ENCODE data around the gene NCKAP5. TPM values are rescaled to one million over a fixed set of nuclear protein-coding genes. Genes with fewer than 3 reads are reported as not detected.

The NCKAP5 gene
- total and polyA plus RNA-seq, 2 of the 8 experiments (the other 6 are each of a cell fraction or from before 2014, with no cell fraction given) = 0.27 to 0.86 TPM

- TF ChIP-seq, protein P1, sequence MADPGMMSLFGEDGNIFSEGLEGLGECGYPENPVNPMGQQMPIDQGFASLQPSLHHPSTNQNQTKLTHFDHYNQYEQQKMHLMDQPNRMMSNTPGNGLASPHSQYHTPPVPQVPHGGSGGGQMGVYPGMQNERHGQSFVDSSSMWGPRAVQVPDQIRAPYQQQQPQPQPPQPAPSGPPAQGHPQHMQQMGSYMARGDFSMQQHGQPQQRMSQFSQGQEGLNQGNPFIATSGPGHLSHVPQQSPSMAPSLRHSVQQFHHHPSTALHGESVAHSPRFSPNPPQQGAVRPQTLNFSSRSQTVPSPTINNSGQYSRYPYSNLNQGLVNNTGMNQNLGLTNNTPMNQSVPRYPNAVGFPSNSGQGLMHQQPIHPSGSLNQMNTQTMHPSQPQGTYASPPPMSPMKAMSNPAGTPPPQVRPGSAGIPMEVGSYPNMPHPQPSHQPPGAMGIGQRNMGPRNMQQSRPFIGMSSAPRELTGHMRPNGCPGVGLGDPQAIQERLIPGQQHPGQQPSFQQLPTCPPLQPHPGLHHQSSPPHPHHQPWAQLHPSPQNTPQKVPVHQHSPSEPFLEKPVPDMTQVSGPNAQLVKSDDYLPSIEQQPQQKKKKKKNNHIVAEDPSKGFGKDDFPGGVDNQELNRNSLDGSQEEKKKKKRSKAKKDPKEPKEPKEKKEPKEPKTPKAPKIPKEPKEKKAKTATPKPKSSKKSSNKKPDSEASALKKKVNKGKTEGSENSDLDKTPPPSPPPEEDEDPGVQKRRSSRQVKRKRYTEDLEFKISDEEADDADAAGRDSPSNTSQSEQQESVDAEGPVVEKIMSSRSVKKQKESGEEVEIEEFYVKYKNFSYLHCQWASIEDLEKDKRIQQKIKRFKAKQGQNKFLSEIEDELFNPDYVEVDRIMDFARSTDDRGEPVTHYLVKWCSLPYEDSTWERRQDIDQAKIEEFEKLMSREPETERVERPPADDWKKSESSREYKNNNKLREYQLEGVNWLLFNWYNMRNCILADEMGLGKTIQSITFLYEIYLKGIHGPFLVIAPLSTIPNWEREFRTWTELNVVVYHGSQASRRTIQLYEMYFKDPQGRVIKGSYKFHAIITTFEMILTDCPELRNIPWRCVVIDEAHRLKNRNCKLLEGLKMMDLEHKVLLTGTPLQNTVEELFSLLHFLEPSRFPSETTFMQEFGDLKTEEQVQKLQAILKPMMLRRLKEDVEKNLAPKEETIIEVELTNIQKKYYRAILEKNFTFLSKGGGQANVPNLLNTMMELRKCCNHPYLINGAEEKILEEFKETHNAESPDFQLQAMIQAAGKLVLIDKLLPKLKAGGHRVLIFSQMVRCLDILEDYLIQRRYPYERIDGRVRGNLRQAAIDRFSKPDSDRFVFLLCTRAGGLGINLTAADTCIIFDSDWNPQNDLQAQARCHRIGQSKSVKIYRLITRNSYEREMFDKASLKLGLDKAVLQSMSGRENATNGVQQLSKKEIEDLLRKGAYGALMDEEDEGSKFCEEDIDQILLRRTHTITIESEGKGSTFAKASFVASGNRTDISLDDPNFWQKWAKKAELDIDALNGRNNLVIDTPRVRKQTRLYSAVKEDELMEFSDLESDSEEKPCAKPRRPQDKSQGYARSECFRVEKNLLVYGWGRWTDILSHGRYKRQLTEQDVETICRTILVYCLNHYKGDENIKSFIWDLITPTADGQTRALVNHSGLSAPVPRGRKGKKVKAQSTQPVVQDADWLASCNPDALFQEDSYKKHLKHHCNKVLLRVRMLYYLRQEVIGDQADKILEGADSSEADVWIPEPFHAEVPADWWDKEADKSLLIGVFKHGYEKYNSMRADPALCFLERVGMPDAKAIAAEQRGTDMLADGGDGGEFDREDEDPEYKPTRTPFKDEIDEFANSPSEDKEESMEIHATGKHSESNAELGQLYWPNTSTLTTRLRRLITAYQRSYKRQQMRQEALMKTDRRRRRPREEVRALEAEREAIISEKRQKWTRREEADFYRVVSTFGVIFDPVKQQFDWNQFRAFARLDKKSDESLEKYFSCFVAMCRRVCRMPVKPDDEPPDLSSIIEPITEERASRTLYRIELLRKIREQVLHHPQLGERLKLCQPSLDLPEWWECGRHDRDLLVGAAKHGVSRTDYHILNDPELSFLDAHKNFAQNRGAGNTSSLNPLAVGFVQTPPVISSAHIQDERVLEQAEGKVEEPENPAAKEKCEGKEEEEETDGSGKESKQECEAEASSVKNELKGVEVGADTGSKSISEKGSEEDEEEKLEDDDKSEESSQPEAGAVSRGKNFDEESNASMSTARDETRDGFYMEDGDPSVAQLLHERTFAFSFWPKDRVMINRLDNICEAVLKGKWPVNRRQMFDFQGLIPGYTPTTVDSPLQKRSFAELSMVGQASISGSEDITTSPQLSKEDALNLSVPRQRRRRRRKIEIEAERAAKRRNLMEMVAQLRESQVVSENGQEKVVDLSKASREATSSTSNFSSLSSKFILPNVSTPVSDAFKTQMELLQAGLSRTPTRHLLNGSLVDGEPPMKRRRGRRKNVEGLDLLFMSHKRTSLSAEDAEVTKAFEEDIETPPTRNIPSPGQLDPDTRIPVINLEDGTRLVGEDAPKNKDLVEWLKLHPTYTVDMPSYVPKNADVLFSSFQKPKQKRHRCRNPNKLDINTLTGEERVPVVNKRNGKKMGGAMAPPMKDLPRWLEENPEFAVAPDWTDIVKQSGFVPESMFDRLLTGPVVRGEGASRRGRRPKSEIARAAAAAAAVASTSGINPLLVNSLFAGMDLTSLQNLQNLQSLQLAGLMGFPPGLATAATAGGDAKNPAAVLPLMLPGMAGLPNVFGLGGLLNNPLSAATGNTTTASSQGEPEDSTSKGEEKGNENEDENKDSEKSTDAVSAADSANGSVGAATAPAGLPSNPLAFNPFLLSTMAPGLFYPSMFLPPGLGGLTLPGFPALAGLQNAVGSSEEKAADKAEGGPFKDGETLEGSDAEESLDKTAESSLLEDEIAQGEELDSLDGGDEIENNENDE (IDR thresholded peaks at IDR 0.05; ENCODE audit: insufficient replicate concordance, low read length) = no peak
- TF ChIP-seq GABPA (IDR thresholded peaks at IDR 0.05; ENCODE audit: borderline replicate concordance, insufficient read depth, low read length) = no peak
These were observed 900.6 kb downstream of the NCKAP5 start (continued) for GRCh38 chr2:132667706-132668105.
